Transverse colon (tissue), 4 donors: ENCODE data around the gene LSM14B.

Experiments
- POLR2A ChIP-seq: fragments of 450-650 bp; IDR thresholded peaks from one replicate; pipeline ENCODE4 v1.6.1; 2016; ENCODE audit warnings: antibody characterized with exemption, mild to moderate bottlenecking, moderate library complexity
- POLR2AphosphoS5 ChIP-seq, 3 donors: sonication (generic); formaldehyde crosslinking; IDR thresholded peaks; one replicate each; pipeline ENCODE4 v1.6.1; 2016; ENCODE audit warnings: antibody characterized with exemption in 3 of 3
- TF ChIP-seq, protein P1 (sequence below), 5 experiments: fragments of 200-600 bp in 3 of 5; fragments of 450-650 bp in 2 of 5; sonication (generic) in 3 of 5; IDR thresholded peaks; 1 replicate in 2 of 5; 2 replicates in 3 of 5; pipeline ENCODE4 v1.5.1; 2016 to 2017; ENCODE audit warnings: antibody characterized with exemption in 5 of 5, inconsistent platforms in 3 of 5, mild to moderate bottlenecking in 2 of 5, moderate library complexity in 1 of 5

- TF ChIP-seq, protein P1, sequence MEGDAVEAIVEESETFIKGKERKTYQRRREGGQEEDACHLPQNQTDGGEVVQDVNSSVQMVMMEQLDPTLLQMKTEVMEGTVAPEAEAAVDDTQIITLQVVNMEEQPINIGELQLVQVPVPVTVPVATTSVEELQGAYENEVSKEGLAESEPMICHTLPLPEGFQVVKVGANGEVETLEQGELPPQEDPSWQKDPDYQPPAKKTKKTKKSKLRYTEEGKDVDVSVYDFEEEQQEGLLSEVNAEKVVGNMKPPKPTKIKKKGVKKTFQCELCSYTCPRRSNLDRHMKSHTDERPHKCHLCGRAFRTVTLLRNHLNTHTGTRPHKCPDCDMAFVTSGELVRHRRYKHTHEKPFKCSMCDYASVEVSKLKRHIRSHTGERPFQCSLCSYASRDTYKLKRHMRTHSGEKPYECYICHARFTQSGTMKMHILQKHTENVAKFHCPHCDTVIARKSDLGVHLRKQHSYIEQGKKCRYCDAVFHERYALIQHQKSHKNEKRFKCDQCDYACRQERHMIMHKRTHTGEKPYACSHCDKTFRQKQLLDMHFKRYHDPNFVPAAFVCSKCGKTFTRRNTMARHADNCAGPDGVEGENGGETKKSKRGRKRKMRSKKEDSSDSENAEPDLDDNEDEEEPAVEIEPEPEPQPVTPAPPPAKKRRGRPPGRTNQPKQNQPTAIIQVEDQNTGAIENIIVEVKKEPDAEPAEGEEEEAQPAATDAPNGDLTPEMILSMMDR (IDR thresholded peaks at IDR 0.05), result no peak
- TF ChIP-seq POLR2AphosphoS5 (IDR thresholded peaks at IDR 0.05) (no peak), POLR2A (no peak)
Observed at GRCh38 chr20:62088258-62089127, 33.8 kb upstream of the LSM14B start.
